ENCODE data around the gene ZNF283. TPM values are rescaled to one million over a fixed set of nuclear protein-coding genes. Genes with fewer than 3 reads are reported as not detected.

ZNF283 gene
- total and polyA plus RNA-seq, 12 donors: 2.4 to 24.1 (median 7.5) TPM

DNA sequence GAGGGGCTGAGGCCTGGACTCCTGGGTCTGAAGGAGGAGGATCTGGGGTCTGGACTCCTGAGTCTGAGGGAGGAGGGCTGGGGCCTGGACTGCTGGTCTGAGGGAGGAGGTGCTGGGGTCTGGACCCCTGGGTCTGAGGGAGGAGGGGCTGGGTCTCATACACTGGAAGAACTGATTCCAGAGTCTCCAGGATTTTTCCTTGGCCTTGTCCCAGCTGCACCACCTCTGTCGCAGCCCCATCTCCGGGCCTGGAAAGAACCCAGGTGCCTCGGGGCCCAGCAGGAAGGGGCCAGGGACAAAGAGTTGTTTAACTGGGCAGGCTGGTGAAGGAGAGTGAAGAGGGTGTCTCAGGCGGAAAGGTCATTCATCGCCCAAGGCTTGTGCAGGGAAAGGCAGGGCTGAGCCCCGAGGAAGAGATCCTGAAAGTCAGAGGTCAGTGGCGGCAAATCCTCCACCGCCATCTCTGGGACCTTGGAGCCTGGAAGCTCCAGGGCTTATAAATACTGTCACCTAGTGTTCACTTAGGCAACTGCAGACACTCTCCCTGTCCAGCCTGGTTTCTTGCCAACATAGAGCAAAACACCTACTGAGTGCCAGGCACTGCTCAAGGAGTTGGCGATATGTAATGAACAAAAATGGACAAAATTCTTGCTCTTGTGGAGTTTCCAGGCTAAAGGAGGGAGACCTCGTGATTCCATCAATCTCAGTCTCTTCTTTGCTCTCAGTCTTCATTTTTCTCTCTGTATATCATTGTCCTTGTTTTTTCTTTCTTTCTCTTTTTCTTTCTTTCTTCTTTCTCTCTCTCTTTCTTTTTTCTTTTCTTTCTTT is 41.9 kb upstream of the ZNF283 start:
- no peak for TF ChIP-seq POLR2A (IDR thresholded peaks at IDR 0.05)
- TF ChIP-seq, protein P1, sequence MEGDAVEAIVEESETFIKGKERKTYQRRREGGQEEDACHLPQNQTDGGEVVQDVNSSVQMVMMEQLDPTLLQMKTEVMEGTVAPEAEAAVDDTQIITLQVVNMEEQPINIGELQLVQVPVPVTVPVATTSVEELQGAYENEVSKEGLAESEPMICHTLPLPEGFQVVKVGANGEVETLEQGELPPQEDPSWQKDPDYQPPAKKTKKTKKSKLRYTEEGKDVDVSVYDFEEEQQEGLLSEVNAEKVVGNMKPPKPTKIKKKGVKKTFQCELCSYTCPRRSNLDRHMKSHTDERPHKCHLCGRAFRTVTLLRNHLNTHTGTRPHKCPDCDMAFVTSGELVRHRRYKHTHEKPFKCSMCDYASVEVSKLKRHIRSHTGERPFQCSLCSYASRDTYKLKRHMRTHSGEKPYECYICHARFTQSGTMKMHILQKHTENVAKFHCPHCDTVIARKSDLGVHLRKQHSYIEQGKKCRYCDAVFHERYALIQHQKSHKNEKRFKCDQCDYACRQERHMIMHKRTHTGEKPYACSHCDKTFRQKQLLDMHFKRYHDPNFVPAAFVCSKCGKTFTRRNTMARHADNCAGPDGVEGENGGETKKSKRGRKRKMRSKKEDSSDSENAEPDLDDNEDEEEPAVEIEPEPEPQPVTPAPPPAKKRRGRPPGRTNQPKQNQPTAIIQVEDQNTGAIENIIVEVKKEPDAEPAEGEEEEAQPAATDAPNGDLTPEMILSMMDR (IDR thresholded peaks at IDR 0.05): peak; percentile 92 to 99 (median 96)
- peak overlapping the region in 1 of 5 donors; percentile 52 for H3K27ac ChIP-seq
- no peaks in the 10 kb centered on the region for H3K9me3 ChIP-seq (replicated peaks in 1 of 3)
- H3K36me3 ChIP-seq (replicated peaks in 1 of 2): no peaks in the 10 kb centered on the region
- WGBS, 4 donors: 2 to 15% (median 12%) methylated on average over 7 to 10 of the region's 10 CpGs
- H3K27me3 ChIP-seq: no peaks in the 10 kb centered on the region
- intact Hi-C loops (cut with DNase I): loop anchor here (2.0 to 5.0 kb wide), 3 partner anchors 38 to 113 kb away; partner anchors contain the start of gene PLAUR (in 1 of the 2)
- H3K4me3 ChIP-seq: no peak overlapping the region
- peak; percentile 61 to 78 (median 68) for DNase-seq
- H3K4me1 ChIP-seq (replicated peaks in 1 of 2): peaks cover 4 to 8% of the 10 kb centered on the region in 2 donors

DNA sequence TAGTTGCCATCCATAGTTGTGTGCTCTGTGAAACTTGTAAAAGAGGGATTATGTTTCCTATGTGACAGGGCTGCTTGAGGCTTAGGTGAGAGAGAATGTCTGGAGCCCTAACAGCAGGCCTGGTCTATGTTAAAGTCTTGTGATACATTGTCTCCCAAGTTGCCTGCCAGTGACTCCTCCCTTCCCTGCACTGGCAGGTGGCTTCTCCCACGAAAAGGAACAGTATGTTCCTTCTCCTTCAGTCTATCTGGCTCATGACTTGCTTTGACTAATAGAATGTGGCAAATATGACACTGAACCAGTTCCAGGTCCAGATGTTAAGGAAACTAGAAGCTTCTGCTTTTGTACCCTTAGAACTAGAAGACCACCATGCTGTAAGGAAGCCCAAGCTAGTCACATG is 40.5 kb upstream of the ZNF283 start:
- Histone ChIP-seq H3K9me3 (replicated peaks in 1 of 3) (no peaks in the 10 kb centered on the region), H3K4me3 (no peak overlapping the region), H3K36me3 (replicated peaks in 1 of 2) (no peaks in the 10 kb centered on the region), H3K27me3 (no peaks in the 10 kb centered on the region), H3K4me1 (replicated peaks in 1 of 2) (peaks cover 4 to 8% of the 10 kb centered on the region in 2 donors), H3K27ac (no peak overlapping the region)
- WGBS, 4 donors: 39 to 80% (median 51%) methylated on average over 1 of the region's 1 CpG
- TF ChIP-seq, protein P1 (IDR thresholded peaks at IDR 0.05): no peak
- no peak for TF ChIP-seq POLR2A (IDR thresholded peaks at IDR 0.05)
- DNase-seq: no peak
- intact Hi-C loops (cut with DNase I): loop anchor here in 1 of 2 donors (5.0 kb wide), 1 partner anchor 114 kb away; the partner anchor contains the start of gene PLAUR

DNA sequence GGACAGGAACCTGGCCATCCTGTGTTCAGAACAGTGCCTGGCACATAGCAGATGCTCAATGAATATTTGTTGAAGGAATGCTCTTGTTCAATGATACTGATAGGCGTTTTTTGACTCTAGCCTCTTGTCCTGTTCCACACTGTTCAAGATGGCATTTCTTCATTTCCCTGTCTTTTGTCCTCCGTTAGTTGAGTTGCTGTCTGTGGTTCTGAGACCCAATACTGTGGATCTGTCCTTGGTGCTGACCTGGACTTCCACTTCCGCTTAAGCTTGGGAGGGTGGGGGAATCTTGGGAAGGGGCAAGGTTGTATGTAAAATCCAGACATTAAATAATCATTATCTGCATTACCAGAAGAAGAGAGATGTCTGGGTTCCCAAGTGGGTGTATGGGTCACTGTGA is 38.1 kb upstream of the ZNF283 start:
- H3K9me3 ChIP-seq (replicated peaks in 1 of 3): no peaks in the 10 kb centered on the region
- peaks cover 4 to 8% of the 10 kb centered on the region in 2 donors for H3K4me1 ChIP-seq (replicated peaks in 1 of 2)
- WGBS, 4 donors: 4 to 9% (median 8%) methylated on average over 3 of the region's 3 CpGs
- no peak for TF ChIP-seq POLR2A (IDR thresholded peaks at IDR 0.05)
- TF ChIP-seq, protein P1 (IDR thresholded peaks at IDR 0.05): no peak
- H3K4me3 ChIP-seq: no peak overlapping the region
- H3K36me3 ChIP-seq (replicated peaks in 1 of 2): no peaks in the 10 kb centered on the region
- H3K27ac ChIP-seq: no peak overlapping the region
- peaks cover 3% of the 10 kb centered on the region for H3K27me3 ChIP-seq
- DNase-seq: peak in 1 of 7 donors; percentile 22
- intact Hi-C loops (cut with DNase I): loop anchor here in 1 of 2 donors (5.0 kb wide), 1 partner anchor 117 kb away; the partner anchor contains the start of gene PLAUR

DNA sequence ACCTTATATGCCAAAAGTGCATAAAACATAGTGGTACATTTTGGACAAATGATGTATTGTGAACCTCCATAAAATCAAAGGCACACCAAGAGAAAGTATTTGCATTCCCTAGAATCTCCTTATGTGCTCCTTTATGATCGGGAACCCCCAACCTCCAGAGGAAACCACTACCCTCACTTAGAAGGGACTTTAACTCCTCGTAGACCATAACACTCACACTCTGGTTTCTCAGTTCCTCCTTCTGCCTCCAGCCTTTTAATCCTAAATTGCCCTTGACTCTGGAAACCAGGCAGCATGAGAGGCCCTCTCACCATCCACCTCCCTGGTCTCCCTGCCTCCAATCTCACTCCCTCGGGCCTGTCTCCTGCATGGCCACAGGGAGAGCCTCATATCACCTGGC is 36.5 kb upstream of the ZNF283 start:
- TF ChIP-seq POLR2A (IDR thresholded peaks at IDR 0.05): no peak
- TF ChIP-seq, protein P1 (IDR thresholded peaks at IDR 0.05): no peak
- no peak for DNase-seq
- intact Hi-C loops (cut with DNase I): no loop called here
- H3K4me1 ChIP-seq (replicated peaks in 1 of 2): no peaks in the 10 kb centered on the region
- H3K27ac ChIP-seq: no peak overlapping the region
- WGBS, 4 donors: 22 to 51% (median 32%) methylated on average over 3 of the region's 3 CpGs
- no peaks in the 10 kb centered on the region for H3K36me3 ChIP-seq (replicated peaks in 1 of 2)
- no peak overlapping the region for H3K4me3 ChIP-seq
- H3K27me3 ChIP-seq: peaks cover 3% of the 10 kb centered on the region
- no peaks in the 10 kb centered on the region for H3K9me3 ChIP-seq (replicated peaks in 1 of 3)
